HG03025 (cell line): Measurements from ENCODE around the gene TBXAS1.

ENCODE experiments used
- ATAC-seq: cut with Tn5 transposase; IDR thresholded peaks from one replicate; pipeline ENCODE4 v1.9.1; 2021; ENCODE audit warnings: mild to moderate bottlenecking, moderate library complexity; ENCODE audit not compliant: unreplicated experiment, low FRiP score

Gene TBXAS1

GRCh38 chr7:139941421-139941820 is 112.4 kb downstream of the TBXAS1 start:
- ATAC-seq = no peak

- ATAC-seq = no peak
These were observed 112.8 kb downstream of the TBXAS1 start for GRCh38 chr7:139941866-139942265.

- ATAC-seq = no peak
These were observed 113.6 kb downstream of the TBXAS1 start for GRCh38 chr7:139942636-139943035.

GRCh38 chr7:139943401-139943800 is 114.3 kb downstream of the TBXAS1 start:
- ATAC-seq = no peak

- ATAC-seq = no peak
These were observed 115.2 kb downstream of the TBXAS1 start for GRCh38 chr7:139944248-139944647.

GRCh38 chr7:139946533-139946932 is 117.5 kb downstream of the TBXAS1 start:
- ATAC-seq = no peak

GRCh38 chr7:139947021-139947420 is 118.0 kb downstream of the TBXAS1 start:
- ATAC-seq = no peak

GRCh38 chr7:139948167-139948566 is 119.1 kb downstream of the TBXAS1 start:
- no peak for ATAC-seq

GRCh38 chr7:139948587-139949335 is 119.7 kb downstream of the TBXAS1 start:
- no peak for ATAC-seq

- no peak for ATAC-seq
These were observed 120.6 kb downstream of the TBXAS1 start for GRCh38 chr7:139949629-139950028.

- no peak for ATAC-seq
These were observed 121.9 kb downstream of the TBXAS1 start for GRCh38 chr7:139950881-139951525.

- no peak for ATAC-seq
These were observed 124.2 kb downstream of the TBXAS1 start for GRCh38 chr7:139953229-139953628.

- ATAC-seq = no peak
These were observed 126.2 kb downstream of the TBXAS1 start for GRCh38 chr7:139955109-139955820.

GRCh38 chr7:139958599-139959284 is 129.7 kb downstream of the TBXAS1 start:
- ATAC-seq = no peak

GRCh38 chr7:139959285-139959628 is 130.2 kb downstream of the TBXAS1 start:
- ATAC-seq = no peak

GRCh38 chr7:139959718-139960117 is 130.7 kb downstream of the TBXAS1 start:
- ATAC-seq = no peak

GRCh38 chr7:139960157-139960556 is 131.1 kb downstream of the TBXAS1 start:
- ATAC-seq = no peak

GRCh38 chr7:139965942-139966628 is 137.0 kb downstream of the TBXAS1 start:
- no peak for ATAC-seq

- no peak for ATAC-seq
These were observed 137.9 kb downstream of the TBXAS1 start for GRCh38 chr7:139966949-139967348.

- ATAC-seq = no peak
These were observed 139.9 kb downstream of the TBXAS1 start for GRCh38 chr7:139968931-139969330.
